Inflammatory macrophage treated with lipopolysaccharide for 1 hour (primary cell): Measurements from ENCODE around the gene ATP7B.
"Not testable (repeated sequence)": the region's sequence is repeated elsewhere in the genome, so short reads cannot be mapped to it uniquely, and the experiment has no call there.

Source experiments
- DNase-seq, 2 donors: peaks; one replicate each; pipeline ENCODE4 v3.0.0-alpha.2; 2020 to 2022

The ATP7B gene

GRCh38 chr13:52010890-52011631, at the start of gene ATP7B:
TSS of gene ATP7B (minus strand) at chr13:52011450. CDS start at chr13:52011337, 113 bp downstream.
- no peak for DNase-seq

- no peak for DNase-seq
Observed at GRCh38 chr13:52053460-52053859, 42.2 kb upstream of the ATP7B start.

GRCh38 chr13:52051400-52051799, 40.1 kb upstream of the ATP7B start:
- DNase-seq: no peak

- DNase-seq: no peak
Observed at GRCh38 chr13:52048516-52048915, 37.3 kb upstream of the ATP7B start.

- DNase-seq: no peak
Observed at GRCh38 chr13:52047463-52047862, 36.2 kb upstream of the ATP7B start.

- no peak for DNase-seq
Observed at GRCh38 chr13:52043675-52044074, 32.4 kb upstream of the ATP7B start.

- no peak for DNase-seq
Observed at GRCh38 chr13:52036037-52036436, 24.8 kb upstream of the ATP7B start.

GRCh38 chr13:52034616-52035226, 23.5 kb upstream of the ATP7B start:
- no peak for DNase-seq

- DNase-seq: no peak
Observed at GRCh38 chr13:52033039-52033438, 21.8 kb upstream of the ATP7B start.

GRCh38 chr13:52030401-52030800, 19.2 kb upstream of the ATP7B start:
- DNase-seq: not testable (repeated sequence)

GRCh38 chr13:52029569-52029968, 18.3 kb upstream of the ATP7B start:
- no peak for DNase-seq

- no peak for DNase-seq
Observed at GRCh38 chr13:52027832-52028231, 16.6 kb upstream of the ATP7B start.

GRCh38 chr13:52026246-52026626, 15.0 kb upstream of the ATP7B start:
- DNase-seq: no peak

GRCh38 chr13:52025475-52026245, 14.4 kb upstream of the ATP7B start:
- no peak for DNase-seq

GRCh38 chr13:52024481-52024880, 13.2 kb upstream of the ATP7B start, which contains the start of gene UTP14C:
TSS of gene UTP14C (plus strand) at chr13:52024691. CDS start at chr13:52028805, 4,114 bp downstream.
- DNase-seq: no peak

- DNase-seq: no peak
Observed at GRCh38 chr13:52022356-52022755, 11.1 kb upstream of the ATP7B start.

- DNase-seq: no peak
Observed at GRCh38 chr13:52020191-52020590, 8.9 kb upstream of the ATP7B start.

GRCh38 chr13:52016296-52016695, 5.0 kb upstream of the ATP7B start:
- no peak for DNase-seq

GRCh38 chr13:52012512-52012836, 1.2 kb upstream of the ATP7B start:
- DNase-seq: peak in 1 of 2 donors; percentile 7

GRCh38 chr13:52011632-52012511, 622 bp upstream of the ATP7B start, which contains the start of gene ALG11:
TSS of gene ALG11 (plus strand) at chr13:52012398. CDS start at chr13:52012419, 21 bp downstream.
- DNase-seq: peak; percentile 99 to 100

GRCh38 chr13:52009946-52010345, 1.3 kb downstream of the ATP7B start:
- no peak for DNase-seq

GRCh38 chr13:52006523-52007245, 4.6 kb downstream of the ATP7B start:
- DNase-seq: no peak
